B cell (primary cell): ENCODE data around the gene ITPRIP. TPM values are rescaled to one million over a fixed set of nuclear protein-coding genes. Genes with fewer than 3 reads are reported as not detected.

ENCODE experiments used
- ATAC-seq: fragments of 200-7000 bp; cut with Tn5 transposase; one replicate; pipeline ENCODE4 v1.10.0; 2021; ENCODE audit warnings: low read depth, mild to moderate bottlenecking, moderate number of reproducible peaks, moderate library complexity
- CTCF ChIA-PET: fragments of 350-600 bp; sonication (Branson Sonifier 250); formaldehyde crosslinking; loops from one replicate; lab custom pipeline; 2021; ENCODE audit warnings: antibody characterized with exemption, inconsistent platforms; lab: Charles Lee
- POLR2A ChIA-PET: fragments of 350-600 bp; sonication (Branson Sonifier 250); formaldehyde crosslinking; loops from one replicate; lab custom pipeline; 2021; ENCODE audit warnings: antibody characterized with exemption; lab: Charles Lee
- DNase-seq: peaks from one replicate; pipeline ENCODE4 v3.0.0; 2013
- H2AFZ ChIP-seq: 2 replicates; pipeline ENCODE4 v1.6.1; 2012; ENCODE audit warnings: mild to moderate bottlenecking, low read depth, low read length; ENCODE audit not compliant: insufficient read depth, poor library complexity, severe bottlenecking
- H3K27ac ChIP-seq, 2 donors: 1 replicate in 1 of 2; 2 replicates in 1 of 2; pipeline ENCODE4 v1.5.1; 2012 to 2013; ENCODE audit warnings: low read length in 2 of 2, mild to moderate bottlenecking in 2 of 2, moderate library complexity in 1 of 2
- H3K27me3 ChIP-seq, 4 experiments: fragments of 200-600 bp in 1 of 4; sonication (generic) in 1 of 4; replicated peaks in 1 of 4; 1 replicate in 2 of 4; 2 replicates in 2 of 4; pipeline versions ENCODE4 v1.6.1 to v1.7.0; 2013 to 2016; ENCODE audit warnings: low read length in 3 of 4, mild to moderate bottlenecking in 2 of 4, mixed read lengths in 1 of 4, moderate library complexity in 1 of 4; ENCODE audit not compliant: insufficient read depth in 4 of 4, control insufficient read depth in 3 of 4; ENCODE audit errors: control extremely low read depth in 1 of 4
- H3K36me3 ChIP-seq, 2 experiments: replicated peaks in 1 of 2; 1 replicate in 1 of 2; 2 replicates in 1 of 2; pipeline versions ENCODE4 v1.6.1 to v1.7.1; 2013; ENCODE audit warnings: low read length in 1 of 2; ENCODE audit not compliant: insufficient read depth in 2 of 2, control insufficient read depth in 1 of 2; ENCODE audit errors: control extremely low read depth in 1 of 2, extremely low read depth in 1 of 2
- H3K4me1 ChIP-seq, 2 donors: fragments of 200-600 bp in 1 of 2; sonication (generic) in 1 of 2; 1 replicate in 1 of 2; 2 replicates in 1 of 2; pipeline versions ENCODE4 v1.5.1 to v1.6.1; 2013 to 2017; ENCODE audit warnings: low read length in 2 of 2; ENCODE audit not compliant: control insufficient read depth in 2 of 2, insufficient read depth in 2 of 2
- H3K4me2 ChIP-seq: replicated peaks from 2 replicates; pipeline ENCODE3; 2012; ENCODE audit warnings: mild to moderate bottlenecking, low read depth, low read length; ENCODE audit not compliant: poor library complexity, severe bottlenecking
- H3K4me3 ChIP-seq, 5 experiments: fragments of 200-600 bp in 1 of 5; sonication (generic) in 1 of 5; 1 replicate in 3 of 5; 2 replicates in 2 of 5; pipeline versions ENCODE4 v1.5.1 to v1.7.0; 2011 to 2016; ENCODE audit warnings: low read length in 4 of 5, mild to moderate bottlenecking in 4 of 5, low read depth in 2 of 5, control low read depth in 1 of 5, moderate library complexity in 1 of 5; ENCODE audit not compliant: insufficient read depth in 1 of 5; ENCODE audit errors: control extremely low read depth in 1 of 5, extremely low read depth in 1 of 5
- H3K79me2 ChIP-seq: fragments of 200-600 bp; sonication (generic); one replicate; pipeline ENCODE4 v1.6.0; 2016; ENCODE audit warnings: low read length; ENCODE audit not compliant: control insufficient read depth, insufficient read depth
- H3K9ac ChIP-seq: fragments of 200-600 bp; sonication (generic); 2 replicates; pipeline ENCODE4 v1.6.1; 2017; ENCODE audit warnings: mild to moderate bottlenecking, low read length, moderate library complexity
- H3K9me3 ChIP-seq, 3 donors: one replicate each; pipeline versions ENCODE4 v1.6.1 to v1.7.1; 2013; ENCODE audit warnings: low read length in 2 of 3; ENCODE audit not compliant: control insufficient read depth in 2 of 3, insufficient read depth in 1 of 3; ENCODE audit errors: control extremely low read depth in 1 of 3
- H4K20me1 ChIP-seq: 2 replicates; pipeline ENCODE4 v1.6.0; 2012; ENCODE audit warnings: mild to moderate bottlenecking, low read length; ENCODE audit not compliant: insufficient read depth, control insufficient read depth, poor library complexity, severe bottlenecking
- H3K27ac Mint-ChIP-seq: one replicate; pipeline ENCODE4 v1.8.0; 2021; ENCODE audit warnings: mixed read lengths
- H3K27me3 Mint-ChIP-seq: one replicate; pipeline ENCODE4 v1.8.0; 2021; ENCODE audit warnings: mixed read lengths
- H3K4me1 Mint-ChIP-seq: one replicate; pipeline ENCODE4 v1.8.0; 2021; ENCODE audit warnings: mixed read lengths
- H3K4me3 Mint-ChIP-seq: one replicate; pipeline ENCODE4 v1.8.0; 2021; ENCODE audit warnings: mixed read lengths
- H3K9me3 Mint-ChIP-seq: one replicate; pipeline ENCODE4 v1.8.0; 2022; ENCODE audit warnings: mixed read lengths; ENCODE audit not compliant: insufficient read depth
- EZH2 ChIP-seq: IDR thresholded peaks from 2 replicates; pipeline ENCODE4 v1.6.1; 2012; ENCODE audit warnings: borderline replicate concordance, low read depth, mild to moderate bottlenecking, moderate library complexity, low read length; ENCODE audit not compliant: insufficient read depth, poor library complexity, severe bottlenecking
- WGBS: methylation state at CpG from one replicate; pipeline ENCODE4 v1.1.5; 2013; ENCODE audit warnings: missing lambda C conversion rate; ENCODE audit not compliant: insufficient coverage; 5-methylcytosine and 5-hydroxymethylcytosine counted together
- intact Hi-C: fragments of 100-400 bp; cut with micrococcal nuclease; formaldehyde crosslinking; loops from one replicate; pipeline ENCODE4 v1.10.0; 2022
- polyA plus RNA-seq: library from polyadenylated mRNA; depleted of rRNA; stranded (reverse); fragments of >200 nt; gene quantifications from 2 replicates; pipeline ENCODE4 v1.2.3, GENCODE V29; 2012
- total RNA-seq, 2 donors: library from RNA; stranded (reverse); fragments of 120-200 nt in 1 of 2; gene quantifications; 1 replicate in 1 of 2; 2 replicates in 1 of 2; pipeline versions ENCODE4 v1.2.3 to v1.2.4, GENCODE V29; 2013 to 2022
- TF ChIP-seq, protein P1 (sequence below): fragments of 200-600 bp; IDR thresholded peaks from one replicate; pipeline ENCODE4 v1.8.0; 2022; ENCODE audit warnings: antibody characterized with exemption, mild to moderate bottlenecking

ITPRIP gene
- total and polyA plus RNA-seq, 2 donors (not counting 1 experiment from before 2014, with no cell fraction given), result 22.5 to 28.5 TPM

DNA sequence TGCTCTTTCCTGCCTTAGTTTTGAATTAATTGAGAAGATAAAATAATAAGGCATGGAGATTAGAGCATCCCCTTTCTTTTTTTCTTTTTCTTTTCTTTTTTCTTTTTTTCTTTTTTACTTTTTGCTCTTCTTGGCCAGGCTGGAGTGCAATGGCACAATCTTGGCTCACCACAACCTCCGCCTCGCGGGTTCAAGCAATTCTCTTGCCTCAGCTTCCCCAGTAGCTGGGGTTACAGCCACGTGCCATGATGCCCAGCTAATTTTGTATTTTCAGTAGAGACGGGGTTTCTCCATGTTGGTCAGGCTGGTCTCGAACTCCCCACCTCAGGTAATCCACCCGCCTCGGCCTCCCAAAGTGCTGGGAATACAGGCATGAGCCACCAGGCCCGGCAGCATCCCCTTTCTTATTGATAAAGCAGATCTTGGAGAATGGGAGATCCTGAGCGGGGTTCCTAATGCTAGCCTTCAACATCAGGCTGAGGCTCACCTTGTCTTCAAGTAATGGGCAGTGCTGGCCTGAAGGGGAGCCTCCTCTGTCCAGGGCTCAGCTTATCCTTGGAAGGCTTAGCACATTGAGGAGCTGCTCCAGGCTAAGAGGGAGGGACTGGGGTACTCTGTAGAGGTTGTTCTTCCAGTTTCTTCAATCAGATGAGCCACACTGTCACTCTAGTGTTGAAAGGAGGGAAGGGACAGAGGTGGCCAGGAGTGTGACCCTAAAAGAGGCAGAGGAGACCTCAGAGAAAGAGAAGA is 41.4 kb downstream of the ITPRIP start:
- Mint-ChIP-seq H3K27ac (no peak overlapping the region), H3K27me3 (peaks cover 26% of the 10 kb centered on the region), H3K4me1 (no peaks in the 10 kb centered on the region), H3K9me3 (no peaks in the 10 kb centered on the region), H3K4me3 (no peak overlapping the region)
- Histone ChIP-seq H3K36me3 (no peaks in the 10 kb centered on the region), H3K79me2 (no peaks in the 10 kb centered on the region), H3K4me2 (no peak overlapping the region), H3K27ac (no peak overlapping the region), H3K9me3 (no peaks in the 10 kb centered on the region), H3K4me3 (no peak overlapping the region), H3K4me1 (peaks cover under 1 to 1% of the 10 kb centered on the region in 2 donors), H2AFZ (no peak overlapping the region), H4K20me1 (no peaks in the 10 kb centered on the region), H3K27me3 (peaks cover 0 to 17% (median 0%) of the 10 kb centered on the region in 4 experiments), H3K9ac (no peak overlapping the region)
- POLR2A ChIA-PET, result interaction anchor here (1.4 kb wide), 1 partner anchor 55 kb away, joined by 3 read pairs; no protein-coding TSS in a partner anchor
- DNase-seq (no peak), ATAC-seq (no peak)
- intact Hi-C loops, result no loop called here
- TF ChIP-seq, protein P1, sequence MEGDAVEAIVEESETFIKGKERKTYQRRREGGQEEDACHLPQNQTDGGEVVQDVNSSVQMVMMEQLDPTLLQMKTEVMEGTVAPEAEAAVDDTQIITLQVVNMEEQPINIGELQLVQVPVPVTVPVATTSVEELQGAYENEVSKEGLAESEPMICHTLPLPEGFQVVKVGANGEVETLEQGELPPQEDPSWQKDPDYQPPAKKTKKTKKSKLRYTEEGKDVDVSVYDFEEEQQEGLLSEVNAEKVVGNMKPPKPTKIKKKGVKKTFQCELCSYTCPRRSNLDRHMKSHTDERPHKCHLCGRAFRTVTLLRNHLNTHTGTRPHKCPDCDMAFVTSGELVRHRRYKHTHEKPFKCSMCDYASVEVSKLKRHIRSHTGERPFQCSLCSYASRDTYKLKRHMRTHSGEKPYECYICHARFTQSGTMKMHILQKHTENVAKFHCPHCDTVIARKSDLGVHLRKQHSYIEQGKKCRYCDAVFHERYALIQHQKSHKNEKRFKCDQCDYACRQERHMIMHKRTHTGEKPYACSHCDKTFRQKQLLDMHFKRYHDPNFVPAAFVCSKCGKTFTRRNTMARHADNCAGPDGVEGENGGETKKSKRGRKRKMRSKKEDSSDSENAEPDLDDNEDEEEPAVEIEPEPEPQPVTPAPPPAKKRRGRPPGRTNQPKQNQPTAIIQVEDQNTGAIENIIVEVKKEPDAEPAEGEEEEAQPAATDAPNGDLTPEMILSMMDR, result no peak
- no peak for TF ChIP-seq EZH2
- 100% methylated on average over 8 of the region's 10 CpGs for WGBS
- CTCF ChIA-PET, result interaction anchor here (1.1 to 9.9 kb wide), 5 partner anchors 9 to 55 kb away, joined by 3 to 221 read pairs (median 6); partner anchors contain the start of gene CFAP58

DNA sequence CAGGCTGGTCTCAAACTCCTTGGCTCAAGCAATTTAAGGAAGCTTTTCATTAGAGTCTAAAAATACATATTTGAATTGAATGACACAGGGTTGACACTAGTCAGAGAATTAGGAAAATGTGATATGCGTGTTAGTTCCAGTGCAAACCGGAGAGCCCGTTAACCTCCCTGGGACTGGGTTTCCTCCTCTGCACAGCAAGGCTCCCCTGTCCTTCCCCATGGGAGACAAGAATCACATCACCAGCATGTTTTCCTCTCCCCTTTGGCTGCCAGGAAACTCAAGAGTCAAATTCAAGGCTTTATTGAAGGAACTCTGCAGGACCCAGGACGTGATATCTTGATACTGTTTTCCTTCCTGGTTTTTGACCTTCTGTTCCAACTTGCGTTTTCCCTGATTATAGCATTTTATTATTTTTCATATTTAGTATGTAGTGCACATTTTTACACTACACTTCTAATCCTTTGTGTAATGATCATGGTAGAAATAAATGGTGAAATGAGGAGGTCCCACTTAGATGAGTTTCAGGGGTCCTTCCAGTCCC is 44.4 kb downstream of the ITPRIP start:
- ATAC-seq (no peak), DNase-seq (no peak)
- POLR2A ChIA-PET, result no interaction called here
- Histone ChIP-seq H3K79me2 (no peaks in the 10 kb centered on the region), H3K27me3 (peaks cover 0 to 11% (median 6%) of the 10 kb centered on the region in 4 experiments), H3K4me3 (no peak overlapping the region), H2AFZ (no peak overlapping the region), H4K20me1 (no peaks in the 10 kb centered on the region), H3K9ac (no peak overlapping the region), H3K27ac (no peak overlapping the region), H3K36me3 (no peaks in the 10 kb centered on the region), H3K4me1 (peaks cover 4 to 8% of the 10 kb centered on the region in 2 donors), H3K9me3 (no peaks in the 10 kb centered on the region), H3K4me2 (no peak overlapping the region)
- 100% methylated on average over 3 of the region's 5 CpGs for WGBS
- Mint-ChIP-seq H3K27me3 (peaks cover 27% of the 10 kb centered on the region), H3K4me1 (peaks cover 5% of the 10 kb centered on the region), H3K9me3 (no peaks in the 10 kb centered on the region), H3K27ac (no peak overlapping the region), H3K4me3 (no peak overlapping the region)
- CTCF ChIA-PET, result interaction anchor here (4.7 to 9.9 kb wide), 4 partner anchors 12 to 58 kb away, joined by 26 to 221 read pairs (median 107); partner anchors contain the start of genes CFAP58 and ITPRIP
- intact Hi-C loops, result no loop called here
- TF ChIP-seq, protein P1, result no peak
- no peak for TF ChIP-seq EZH2
